GM12878 (cell line): ENCODE results near the gene MEIS2. TPM values are rescaled to one million over a fixed set of nuclear protein-coding genes. Genes with fewer than 3 reads are reported as not detected.

Source experiments
- ATAC-seq: fragments of 200-7000 bp; cut with Tn5 transposase; 3 replicates; pipeline ENCODE4 v1.9.1; 2020; ENCODE audit warnings: mild to moderate bottlenecking, moderate library complexity
- BruUV-seq: library from RNA; stranded (reverse); fragments of 400-500 nt; replicated peaks from 2 replicates; lab custom pipeline; 2021; lab: Mats Ljungman, UMichigan
- CTCF ChIA-PET: fragments of 300-600 bp; sonication (Branson Sonifier 250); formaldehyde crosslinking; extraction: SDS; loops from one replicate; lab custom pipeline; 2021; ENCODE audit warnings: inconsistent platforms; lab: Yijun Ruan, JAX
- POLR2A ChIA-PET: fragments of 350-600 bp; formaldehyde crosslinking; extraction: SDS; loops from one replicate; lab custom pipeline; 2021; ENCODE audit warnings: inconsistent platforms; lab: Charles Lee
- RAD21 ChIA-PET: fragments of 300-600 bp; sonication (Branson Sonifier 250); formaldehyde crosslinking; loops from one replicate; lab custom pipeline; 2023; ENCODE audit warnings: antibody characterized with exemption; ENCODE audit not compliant: unreplicated experiment; lab: Charles Lee
- SMC1A ChIA-PET: fragments of 300-600 bp; sonication (Branson Sonifier 250); formaldehyde crosslinking; loops from one replicate; lab custom pipeline; 2023; ENCODE audit not compliant: unreplicated experiment, uncharacterized antibody; lab: Charles Lee
- DNase-seq: peaks from one replicate; pipeline ENCODE4 v3.0.0-alpha.2; 2011; ENCODE audit warnings: low read depth, low spot score
- FAIRE-seq: peaks from 3 replicates; lab custom pipeline; 2011; peaks lifted over from hg19 to GRCh38; lab: Jason Lieb, UNC
- H2AFZ ChIP-seq: 2 replicates; pipeline ENCODE4 v1.6.0; 2011; ENCODE audit warnings: low read depth, low read length, control low read depth; ENCODE audit not compliant: control insufficient read depth
- H3K27ac ChIP-seq: 2 replicates; pipeline ENCODE4 v1.5.1; 2011; ENCODE audit warnings: control low read depth; ENCODE audit not compliant: control insufficient read depth, insufficient read depth
- H3K27me3 ChIP-seq, 2 experiments: replicated peaks in 1 of 2; 2 replicates each; pipeline versions ENCODE4 v1.6.0 to v1.6.1; 2011; ENCODE audit warnings: low read length in 1 of 2; ENCODE audit not compliant: control insufficient read depth in 2 of 2, insufficient read depth in 2 of 2
- H3K36me3 ChIP-seq, 2 experiments: 2 replicates each; pipeline ENCODE4 v1.5.1; 2011; ENCODE audit warnings: low read length in 1 of 2; ENCODE audit not compliant: control insufficient read depth in 2 of 2, insufficient read depth in 2 of 2
- H3K4me1 ChIP-seq: 2 replicates; pipeline ENCODE4 v1.6.1; 2011; ENCODE audit warnings: mild to moderate bottlenecking, low read length, moderate library complexity, mixed read lengths; ENCODE audit not compliant: control insufficient read depth, insufficient read depth
- H3K4me2 ChIP-seq: 2 replicates; pipeline ENCODE4 v1.6.0; 2011; ENCODE audit warnings: control low read depth; ENCODE audit not compliant: control insufficient read depth, insufficient read depth
- H3K4me3 ChIP-seq: fragments of 200-600 bp; sonication (generic); 2 replicates; pipeline ENCODE4 v1.5.1; 2016
- H3K79me2 ChIP-seq: 2 replicates; pipeline ENCODE4 v1.6.0; 2011; ENCODE audit warnings: low read length; ENCODE audit not compliant: control insufficient read depth, insufficient read depth
- H3K9ac ChIP-seq: 2 replicates; pipeline ENCODE4 v1.8.0; 2011; ENCODE audit warnings: low read length, control low read depth, mixed read lengths; ENCODE audit not compliant: control insufficient read depth, insufficient read depth
- H3K9me3 ChIP-seq: replicated peaks from 3 replicates; pipeline ENCODE4 v1.5.1; 2011; ENCODE audit warnings: mild to moderate bottlenecking, low read length; ENCODE audit not compliant: control insufficient read depth, insufficient read depth
- H4K20me1 ChIP-seq: 2 replicates; pipeline ENCODE4 v1.6.0; 2011; ENCODE audit not compliant: control insufficient read depth, insufficient read depth
- BCL11A ChIP-seq: IDR thresholded peaks from 2 replicates; pipeline ENCODE4 v1.6.1; 2011; ENCODE audit warnings: low read depth, low read length
- BCLAF1 ChIP-seq: fragments of 450-650 bp; IDR thresholded peaks from 2 replicates; pipeline ENCODE4 v1.6.1; 2017; ENCODE audit warnings: antibody characterized with exemption, mild to moderate bottlenecking, moderate library complexity
- BHLHE40 ChIP-seq, 2 experiments: fragments of 450-650 bp in 1 of 2; IDR thresholded peaks; 2 replicates each; pipeline ENCODE4 v1.6.1; 2011 to 2017; ENCODE audit warnings: low read depth in 2 of 2, borderline replicate concordance in 1 of 2, improper control_type of control experiment in 1 of 2, low read length in 1 of 2, mild to moderate bottlenecking in 1 of 2
- CREB1 ChIP-seq: IDR thresholded peaks from 2 replicates; pipeline ENCODE4 v1.6.1; 2012; ENCODE audit warnings: low read depth, mild to moderate bottlenecking, inconsistent platforms
- POLR2AphosphoS2 ChIP-seq: IDR thresholded peaks from 2 replicates; pipeline ENCODE4 v1.6.1; 2011; ENCODE audit warnings: low read depth, mild to moderate bottlenecking, low read length, improper control_type of control experiment, moderate library complexity
- SIX5 ChIP-seq: IDR thresholded peaks from 2 replicates; pipeline ENCODE4 v1.6.1; 2011; ENCODE audit warnings: mild to moderate bottlenecking, low read depth, low read length, moderate library complexity; ENCODE audit not compliant: severe bottlenecking
- STAT3 ChIP-seq: IDR thresholded peaks from 2 replicates; pipeline ENCODE4 v1.6.1; 2011; ENCODE audit warnings: low read depth, low read length, improper control_type of control experiment
- WRNIP1 ChIP-seq: IDR thresholded peaks from 2 replicates; pipeline ENCODE4 v1.6.1; 2011; ENCODE audit warnings: low read depth, low read length, improper control_type of control experiment, borderline replicate concordance
- ZBED1 ChIP-seq: IDR thresholded peaks from 2 replicates; pipeline ENCODE4 v1.6.1; 2016; ENCODE audit warnings: borderline replicate concordance
- WGBS: methylation state at CpG from one replicate; pipeline ENCODE4 v1.1.6; 2016; ENCODE audit warnings: low lambda C conversion rate; ENCODE audit not compliant: insufficient replicate concordance, insufficient coverage; ENCODE audit errors: missing lambda C conversion rate; 5-methylcytosine and 5-hydroxymethylcytosine counted together
- in situ Hi-C: fragments of 300-500 bp; cut with MboI; formaldehyde crosslinking; loops from 9 replicates; pipeline ENCODE4 v1.14.3; 2018; ENCODE audit warnings: mixed read lengths
- intact Hi-C: fragments of 100-400 bp; cut with micrococcal nuclease; formaldehyde crosslinking; loops from one replicate; pipeline ENCODE4 v1.14.2; 2022; ENCODE audit not compliant: unreplicated experiment
- polyA plus RNA-seq, 11 experiments: library from polyadenylated mRNA; depleted of rRNA in 4 of 11; unstranded in 6 of 11; stranded (reverse) in 5 of 11; fragments of >200 nt; fragmentation: Nextera tagmentation in 4 of 11; fragmentation: Illumina TruSeq in 1 of 11; extraction: Ambion mirVana in 4 of 11; extraction: Trizol in 1 of 11; gene quantifications; 1 replicate in 1 of 11; 2 replicates in 10 of 11; pipeline versions ENCODE4 v1.2.1 to v1.2.3, GENCODE V29; 2011 to 2016; ENCODE audit warnings: inconsistent platforms in 2 of 11, missing spikeins in 2 of 11, low read depth in 1 of 11
- total RNA-seq, 4 experiments: library from RNA; depleted of rRNA in 3 of 4; stranded (reverse); fragments of >200 nt in 3 of 4; fragmentation: Illumina TruSeq in 1 of 4; extraction: Trizol in 1 of 4; gene quantifications; 2 replicates each; pipeline versions ENCODE4 v1.2.1 to v1.2.3, GENCODE V29; 2013 to 2021

The MEIS2 gene
- total and polyA plus RNA-seq, 10 of the 15 experiments (the other 5 are each of a cell fraction or from before 2014, with no cell fraction given): 9.2 to 54.0 (median 20.4) TPM

- BruUV-seq: no TSS peak
- H3K9me3 ChIP-seq: no peaks in the 10 kb centered on the region
- intact Hi-C loops (no loop called here), in situ Hi-C loops (no loop called here)
- no peak for ATAC-seq
- no peak overlapping the region for H3K4me3 ChIP-seq
- RAD21 ChIA-PET: no interaction called here
- no peak for DNase-seq
- H3K27ac ChIP-seq: no peak overlapping the region
- no peak for FAIRE-seq
- no peaks in the 10 kb centered on the region for H4K20me1 ChIP-seq
- H3K9ac ChIP-seq: no peak overlapping the region
- H3K27me3 ChIP-seq: no peaks in the 10 kb centered on the region
- POLR2A ChIA-PET: interaction anchor here (0.5 to 0.6 kb wide), 2 partner anchors 19 to 51 kb away, joined by 3 read pairs; no protein-coding TSS in a partner anchor
- H3K79me2 ChIP-seq: no peaks in the 10 kb centered on the region
- CTCF ChIA-PET: no interaction called here
- no peak overlapping the region for H3K4me2 ChIP-seq
- SMC1A ChIA-PET: interaction anchor here (1.2 to 3.1 kb wide), 3 partner anchors 8 to 22 kb away, joined by 3 to 6 read pairs (median 4); no protein-coding TSS in a partner anchor
- no peak overlapping the region for H2AFZ ChIP-seq
- TF ChIP-seq BCL11A: no peak
- TF ChIP-seq CREB1: no peak
- TF ChIP-seq WRNIP1: no peak
- no peak for TF ChIP-seq ZBED1
- no peak for TF ChIP-seq POLR2AphosphoS2
- no peak for TF ChIP-seq SIX5
- TF ChIP-seq BHLHE40 (IDR thresholded peaks at IDR 0.05; ENCODE audit: borderline replicate concordance in 1 of 2, low read depth in 2 of 2, low read length in 1 of 2): no peak
- TF ChIP-seq BCLAF1: no peak
- TF ChIP-seq STAT3: no peak
- 0 out of 2 replicates have a peak, but pooled peaks cover 2% of the 10 kb centered on the region for H3K4me1 ChIP-seq
- 69% methylated on average over 4 of the region's 4 CpGs for WGBS
- H3K36me3 ChIP-seq: no peaks in the 10 kb centered on the region; a peak in 1 of 4 replicates
Observed at GRCh38 chr15:37041836-37042235, 58.5 kb downstream of the MEIS2 start.
